PC-9 (cell line): ENCODE results near the gene HELZ. TPM values are rescaled to one million over a fixed set of nuclear protein-coding genes. Genes with fewer than 3 reads are reported as not detected.

Experiments used
- BruUV-seq: library from RNA; stranded (reverse); fragments of 400-500 nt; replicated peaks from 2 replicates; lab custom pipeline; 2021; lab: Mats Ljungman, UMichigan
- CTCF ChIA-PET: fragments of 300-600 bp; sonication (Branson Sonifier 250); formaldehyde crosslinking; loops from one replicate; lab custom pipeline; 2022; ENCODE audit warnings: antibody characterized with exemption; lab: Charles Lee
- POLR2A ChIA-PET: fragments of 300-600 bp; sonication (Branson Sonifier 250); formaldehyde crosslinking; loops from one replicate; lab custom pipeline; 2022; ENCODE audit warnings: antibody characterized with exemption; ENCODE audit not compliant: unreplicated experiment; lab: Charles Lee
- DNase-seq, 2 experiments: peaks; one replicate each; pipeline versions ENCODE4 v3.0.0 to v3.0.0-alpha.2; 2015 to 2022; ENCODE audit warnings: mixed read lengths in 1 of 2
- H2AFZ ChIP-seq: fragments of 200-600 bp; sonication (generic); 2 replicates; pipeline ENCODE4 v1.8.1; 2017; ENCODE audit warnings: antibody characterized with exemption
- H3F3A ChIP-seq: fragments of 200-600 bp; sonication (generic); 2 replicates; pipeline ENCODE4 v1.8.1; 2017; ENCODE audit warnings: antibody characterized with exemption, mild to moderate bottlenecking, low read depth; ENCODE audit not compliant: insufficient read depth
- H3K27ac ChIP-seq: fragments of 200-600 bp; sonication (generic); 2 replicates; pipeline ENCODE4 v1.6.1; 2016; ENCODE audit warnings: mixed run types
- H3K27me3 ChIP-seq: fragments of 200-600 bp; sonication (generic); 2 replicates; pipeline ENCODE4 v1.6.1; 2016; ENCODE audit warnings: low read depth, mixed run types; ENCODE audit not compliant: insufficient read depth
- H3K36me3 ChIP-seq: fragments of 200-600 bp; sonication (generic); 2 replicates; pipeline ENCODE4 v1.6.1; 2016; ENCODE audit warnings: low read depth, mixed run types
- H3K4me1 ChIP-seq: fragments of 200-600 bp; sonication (generic); replicated peaks from 2 replicates; pipeline ENCODE4 v1.6.1; 2016; ENCODE audit warnings: mixed run types; ENCODE audit not compliant: insufficient read depth
- H3K4me2 ChIP-seq: fragments of 200-600 bp; sonication (generic); 2 replicates; pipeline ENCODE4 v1.6.1; 2017; ENCODE audit warnings: mixed run types
- H3K4me3 ChIP-seq: fragments of 200-600 bp; sonication (generic); 2 replicates; pipeline ENCODE4 v1.6.1; 2016; ENCODE audit warnings: mixed run types
- H3K79me2 ChIP-seq: fragments of 200-600 bp; sonication (generic); 2 replicates; pipeline ENCODE4 v1.6.1; 2017; ENCODE audit warnings: low read depth, mixed run types
- H3K9me2 ChIP-seq: fragments of 200-600 bp; sonication (generic); 2 replicates; pipeline ENCODE4 v1.8.1; 2017; ENCODE audit warnings: mild to moderate bottlenecking; ENCODE audit not compliant: insufficient read depth
- H3K9me3 ChIP-seq: fragments of 200-600 bp; sonication (generic); 2 replicates; pipeline ENCODE4 v1.8.1; 2016; ENCODE audit warnings: low read depth; ENCODE audit not compliant: insufficient read depth
- H4K20me1 ChIP-seq: fragments of 200-600 bp; sonication (generic); 2 replicates; pipeline ENCODE4 v1.8.1; 2017; ENCODE audit not compliant: insufficient read depth
- CTCF ChIP-seq: fragments of 200-600 bp; sonication (generic); conservative IDR thresholded peaks from 2 replicates; pipeline ENCODE4 v1.6.1; 2017; ENCODE audit warnings: mixed run types, antibody characterized with exemption, mild to moderate bottlenecking, moderate library complexity
- EZH2 ChIP-seq: fragments of 200-600 bp; sonication (generic); IDR thresholded peaks from 2 replicates; pipeline ENCODE4 v1.8.0; 2017; ENCODE audit warnings: antibody characterized with exemption, low read depth
- intact Hi-C: fragments of 100-400 bp; cut with micrococcal nuclease; formaldehyde crosslinking; loops from one replicate; pipeline ENCODE4 v1.10.0; 2022; ENCODE audit not compliant: unreplicated experiment
- total RNA-seq: library from RNA; stranded (reverse); gene quantifications from 2 replicates; pipeline ENCODE4 v1.2.3, GENCODE V29; 2021

Gene HELZ
- total RNA-seq, 1 experiment from 2014 or later: 38.0 TPM

GRCh38 chr17:67281053-67281452, 36.1 kb upstream of the HELZ start:
- Histone ChIP-seq H3K4me2 (no peak overlapping the region), H3F3A (0 out of 2 replicates have a peak, but pooled peaks cover 10% of the 10 kb centered on the region), H3K27me3 (no peaks in the 10 kb centered on the region), H2AFZ (no peak overlapping the region), H3K4me3 (no peak overlapping the region), H3K9me3 (no peaks in the 10 kb centered on the region), H3K36me3 (no peaks in the 10 kb centered on the region), H3K27ac (no peak overlapping the region), H3K9me2 (no peaks in the 10 kb centered on the region), H4K20me1 (no peaks in the 10 kb centered on the region), H3K4me1 (peaks cover 14% of the 10 kb centered on the region), H3K79me2 (no peaks in the 10 kb centered on the region)
- POLR2A ChIA-PET: interaction anchor here (0.6 kb wide), 1 partner anchor 1244 kb away, joined by 3 read pairs; no protein-coding TSS in a partner anchor
- TF ChIP-seq CTCF: no peak
- no peak for TF ChIP-seq EZH2
- CTCF ChIA-PET: no interaction called here
- no TSS peak for BruUV-seq
- no peak for DNase-seq
- intact Hi-C loops: loop anchor here (5.0 kb wide), 1 partner anchor 56 kb away; no protein-coding TSS in a partner anchor

GRCh38 chr17:67280279-67280678, 35.3 kb upstream of the HELZ start:
- Histone ChIP-seq H3K27ac (no peak overlapping the region), H3K9me3 (no peaks in the 10 kb centered on the region), H3K4me2 (no peak overlapping the region), H3K36me3 (no peaks in the 10 kb centered on the region), H3K79me2 (no peaks in the 10 kb centered on the region), H3K27me3 (no peaks in the 10 kb centered on the region), H3K9me2 (no peaks in the 10 kb centered on the region), H2AFZ (no peak overlapping the region), H4K20me1 (no peaks in the 10 kb centered on the region), H3K4me3 (no peak overlapping the region), H3F3A (0 out of 2 replicates have a peak, but pooled peaks cover 10% of the 10 kb centered on the region), H3K4me1 (peaks cover 14% of the 10 kb centered on the region)
- no peak for DNase-seq
- ChIA-PET POLR2A (no interaction called here), CTCF (interaction anchor here (0.6 kb wide), 1 partner anchor 242 kb away, joined by 3 read pairs; no protein-coding TSS in a partner anchor)
- intact Hi-C loops: loop anchor here (5.0 kb wide), 1 partner anchor 57 kb away; no protein-coding TSS in a partner anchor
- BruUV-seq: no TSS peak
- TF ChIP-seq EZH2 (no peak), CTCF (no peak)

- intact Hi-C loops: loop anchor here (10.0 kb wide), 1 partner anchor 326 kb away; no protein-coding TSS in a partner anchor
- Histone ChIP-seq H2AFZ (no peak overlapping the region), H3K27ac (no peak overlapping the region), H3F3A (0 out of 2 replicates have a peak, but pooled peaks cover 10% of the 10 kb centered on the region), H3K9me3 (no peaks in the 10 kb centered on the region), H4K20me1 (no peaks in the 10 kb centered on the region), H3K4me1 (peaks cover 14% of the 10 kb centered on the region), H3K79me2 (no peaks in the 10 kb centered on the region), H3K27me3 (no peaks in the 10 kb centered on the region), H3K4me3 (no peak overlapping the region), H3K9me2 (no peaks in the 10 kb centered on the region), H3K4me2 (no peak overlapping the region), H3K36me3 (no peaks in the 10 kb centered on the region)
- no TSS peak for BruUV-seq
- POLR2A ChIA-PET: no interaction called here
- no peak for DNase-seq
- CTCF ChIA-PET: interaction anchor here (0.6 kb wide), 1 partner anchor 11 kb away, joined by 3 read pairs; no protein-coding TSS in a partner anchor
- TF ChIP-seq EZH2 (no peak), CTCF (no peak)
Observed at GRCh38 chr17:67279115-67279514, 34.1 kb upstream of the HELZ start.
